ENCODE results near the gene ELMO3. TPM values are rescaled to one million over a fixed set of nuclear protein-coding genes. Genes with fewer than 3 reads are reported as not detected.

The ELMO3 gene
- total and polyA plus RNA-seq, 8 donors: 14.6 to 52.4 (median 23.6) TPM

GRCh38 chr16:67156143-67156844, 42.6 kb upstream of the ELMO3 start:
- no peak for TF ChIP-seq CTCF (IDR thresholded peaks at IDR 0.05)
- ATAC-seq (no peak), DNase-seq (peak in 1 of 6 donors; percentile 62), FAIRE-seq (no peak)
- H3K36me3 ChIP-seq: no peaks in the 10 kb centered on the region
- no peak overlapping the region for H3K27ac ChIP-seq
- peaks cover 0 to 15% (median 3%) of the 10 kb centered on the region in 3 donors for H3K4me1 ChIP-seq
- no peaks in the 10 kb centered on the region for H3K9me3 ChIP-seq
- no peak overlapping the region for H3K4me3 ChIP-seq
- intact Hi-C loops (cut with DNase I): loop anchor here in 2 of 3 donors (5.0 to 10.0 kb wide), 2 partner anchors 139 to 181 kb away; no protein-coding TSS in a partner anchor
- no peaks in the 10 kb centered on the region for H3K27me3 ChIP-seq
- WGBS, 2 donors: 53 to 56% methylated on average over 15 of the region's 15 CpGs

GRCh38 chr16:67157106-67157748, 41.7 kb upstream of the ELMO3 start:
- no peak for FAIRE-seq
- Histone ChIP-seq H3K36me3 (no peaks in the 10 kb centered on the region), H3K9me3 (no peaks in the 10 kb centered on the region), H3K4me1 (peaks cover 0 to 20% (median 3%) of the 10 kb centered on the region in 3 donors), H3K27ac (no peak overlapping the region), H3K27me3 (no peaks in the 10 kb centered on the region), H3K4me3 (no peak overlapping the region)
- 64 to 72% methylated on average over 7 of the region's 7 CpGs for WGBS, 2 donors
- intact Hi-C loops (cut with DNase I): loop anchor here in 2 of 3 donors (5.0 to 10.0 kb wide), 2 partner anchors 140 to 182 kb away; no protein-coding TSS in a partner anchor
- no peak for ATAC-seq
- no peak for TF ChIP-seq CTCF (IDR thresholded peaks at IDR 0.05)
- DNase-seq: no peak

GRCh38 chr16:67157892-67158635, 40.9 kb upstream of the ELMO3 start:
- ATAC-seq (no peak), FAIRE-seq (no peak), DNase-seq (no peak)
- TF ChIP-seq CTCF (IDR thresholded peaks at IDR 0.05): no peak
- Histone ChIP-seq H3K36me3 (no peaks in the 10 kb centered on the region), H3K27ac (peak overlapping the region in 1 of 4 donors; percentile 37), H3K4me3 (no peak overlapping the region), H3K27me3 (no peaks in the 10 kb centered on the region), H3K9me3 (no peaks in the 10 kb centered on the region), H3K4me1 (peaks cover 0 to 23% (median 3%) of the 10 kb centered on the region in 3 donors)
- WGBS, 2 donors: 74 to 83% methylated on average over 7 of the region's 7 CpGs
- intact Hi-C loops (cut with DNase I): loop anchor here in 2 of 3 donors (5.0 to 10.0 kb wide), 2 partner anchors 141 to 183 kb away; no protein-coding TSS in a partner anchor

GRCh38 chr16:67158637-67159600, 40.0 kb upstream of the ELMO3 start:
- peak overlapping the region; percentile 73 to 91 (median 84) for H3K27ac ChIP-seq
- TF ChIP-seq CTCF (IDR thresholded peaks at IDR 0.05): no peak
- intact Hi-C loops (cut with DNase I): loop anchor here in 2 of 3 donors (5.0 to 10.0 kb wide), 2 partner anchors 142 to 184 kb away; no protein-coding TSS in a partner anchor
- H3K4me1 ChIP-seq: peaks cover 3 to 23% (median 4%) of the 10 kb centered on the region in 3 donors
- no peaks in the 10 kb centered on the region for H3K9me3 ChIP-seq
- ATAC-seq (peak in 3 of 4 donors; percentile 11 to 22 (median 19)), FAIRE-seq (no peak), DNase-seq (peak in 5 of 6 donors; percentile 57 to 86 (median 71))
- WGBS, 2 donors: 3 to 5% methylated on average over 34 of the region's 34 CpGs
- H3K4me3 ChIP-seq: peak overlapping the region; percentile 53 to 97 (median 96)
- no peaks in the 10 kb centered on the region for H3K27me3 ChIP-seq
- H3K36me3 ChIP-seq: no peaks in the 10 kb centered on the region

All from pancreas (tissue), 10 donors.